Measurements from ENCODE around the gene CA10. TPM values are rescaled to one million over a fixed set of nuclear protein-coding genes. Genes with fewer than 3 reads are reported as not detected.

Gene CA10
- total RNA-seq, 2 experiments from 2014 or later, result not detected

DNA sequence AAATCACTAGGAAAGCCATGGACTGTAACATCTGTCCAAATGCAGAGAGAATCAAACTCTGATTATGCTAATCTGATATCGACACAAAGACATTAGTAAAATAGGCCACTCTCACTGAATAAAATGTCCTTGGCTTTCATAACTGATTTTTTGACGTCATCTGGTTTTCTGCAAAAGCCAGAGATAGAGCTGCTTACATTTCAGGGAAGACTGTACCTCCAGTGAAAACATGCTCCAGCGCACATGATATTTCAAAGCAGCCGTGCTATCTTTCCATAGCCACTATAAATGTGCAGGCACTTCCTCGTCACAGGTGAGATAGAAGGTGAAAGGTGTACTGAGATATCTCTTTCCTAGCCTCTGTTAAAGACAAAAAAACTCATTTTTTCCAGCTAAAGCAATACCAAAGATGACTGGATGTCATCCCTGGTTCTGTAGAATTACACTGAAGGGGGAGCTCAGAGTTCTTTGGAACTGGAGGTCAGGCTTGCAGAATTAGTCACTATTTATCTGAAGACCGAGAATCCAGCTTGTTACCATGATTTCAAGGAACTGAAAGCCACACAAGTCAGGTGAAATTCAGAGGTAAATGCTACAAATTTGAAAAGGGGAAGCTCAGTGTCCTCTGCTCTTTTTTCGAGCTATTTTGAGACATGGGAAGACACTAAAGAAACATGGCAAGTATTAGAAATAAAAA, 249.5 kb downstream of the CA10 start:
- Mint-ChIP-seq H3K9me3 (no peaks in the 10 kb centered on the region), H3K27me3 (no peaks in the 10 kb centered on the region), H3K27ac (no peak overlapping the region), H3K4me3 (no peak overlapping the region), H3K4me1 (no peaks in the 10 kb centered on the region), H3K36me3 (ENCODE audit: low read depth) (no peaks in the 10 kb centered on the region)
- no peak for DNase-seq
- POLR2A ChIA-PET, result no interaction called here
- CTCF ChIA-PET, result no interaction called here

- no peaks in the 10 kb centered on the region for H3K27me3 Mint-ChIP-seq
- no peak overlapping the region for H3K4me3 Mint-ChIP-seq
- H3K36me3 Mint-ChIP-seq (ENCODE audit: low read depth), result no peaks in the 10 kb centered on the region
- no peak for DNase-seq
- no peaks in the 10 kb centered on the region for H3K9me3 Mint-ChIP-seq
- H3K27ac Mint-ChIP-seq, result no peak overlapping the region
- ChIA-PET POLR2A (no interaction called here), CTCF (no interaction called here)
- no peaks in the 10 kb centered on the region for H3K4me1 Mint-ChIP-seq
Observed at GRCh38 chr17:51907041-51907440, 251.5 kb downstream of the CA10 start.

DNA sequence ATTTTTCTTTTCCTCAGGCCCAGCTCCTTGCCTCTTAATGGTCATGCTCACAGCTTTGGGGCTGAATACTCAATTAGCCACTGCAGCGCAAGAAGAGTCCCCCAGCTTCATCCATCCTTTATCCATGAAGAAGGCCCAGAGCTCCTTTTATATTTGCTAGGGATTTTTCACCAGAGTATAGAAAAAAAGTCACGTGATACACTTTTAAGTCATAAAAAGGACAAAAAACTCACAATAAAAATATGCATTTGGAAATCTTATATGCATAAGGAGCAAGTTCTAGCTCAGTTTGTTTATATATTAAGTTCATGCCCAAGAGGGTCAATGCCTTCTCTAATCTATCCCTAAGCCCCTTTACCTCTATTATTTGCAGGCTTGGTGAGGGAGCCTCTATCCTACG, 254.1 kb downstream of the CA10 start:
- H3K4me1 Mint-ChIP-seq, result no peaks in the 10 kb centered on the region
- DNase-seq, result no peak
- no peak overlapping the region for H3K27ac Mint-ChIP-seq
- no peak overlapping the region for H3K4me3 Mint-ChIP-seq
- no peaks in the 10 kb centered on the region for H3K9me3 Mint-ChIP-seq
- POLR2A ChIA-PET, result no interaction called here
- H3K27me3 Mint-ChIP-seq, result no peaks in the 10 kb centered on the region
- no peaks in the 10 kb centered on the region for H3K36me3 Mint-ChIP-seq (ENCODE audit: low read depth)
- CTCF ChIA-PET, result interaction anchor here (1.2 kb wide), 1 partner anchor 43 kb away, joined by 3 read pairs; no protein-coding TSS in a partner anchor

GRCh38 chr17:51901242-51901641, 257.3 kb downstream of the CA10 start:
- no peaks in the 10 kb centered on the region for H3K4me1 Mint-ChIP-seq
- H3K27ac Mint-ChIP-seq, result no peak overlapping the region
- no peaks in the 10 kb centered on the region for H3K27me3 Mint-ChIP-seq
- no peaks in the 10 kb centered on the region for H3K9me3 Mint-ChIP-seq
- H3K4me3 Mint-ChIP-seq, result no peak overlapping the region
- ChIA-PET CTCF (no interaction called here), POLR2A (no interaction called here)
- no peaks in the 10 kb centered on the region for H3K36me3 Mint-ChIP-seq (ENCODE audit: low read depth)
- DNase-seq, result no peak

DNA sequence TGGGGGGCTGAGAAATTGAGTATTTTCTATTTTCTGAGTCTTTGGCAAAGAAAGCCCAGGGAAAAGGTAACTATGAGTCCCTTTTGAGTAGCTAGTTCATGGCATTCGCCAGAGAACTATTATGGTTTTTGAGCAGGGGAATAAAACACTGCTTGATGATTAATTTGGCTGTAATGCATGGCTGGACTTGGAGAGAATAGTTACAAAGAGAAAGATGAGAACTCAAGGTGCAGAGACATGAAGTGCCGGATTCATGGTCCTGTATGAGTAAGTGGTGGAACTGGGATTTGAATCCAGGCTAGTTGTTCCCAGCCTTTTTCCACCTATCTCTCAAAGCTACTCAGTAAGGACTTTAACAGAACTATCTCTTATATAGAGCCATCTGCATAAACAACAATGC, 266.6 kb downstream of the CA10 start:
- H3K27ac Mint-ChIP-seq, result no peak overlapping the region
- H3K36me3 Mint-ChIP-seq (ENCODE audit: low read depth), result no peaks in the 10 kb centered on the region
- no peaks in the 10 kb centered on the region for H3K27me3 Mint-ChIP-seq
- ChIA-PET CTCF (no interaction called here), POLR2A (no interaction called here)
- no peaks in the 10 kb centered on the region for H3K9me3 Mint-ChIP-seq
- H3K4me1 Mint-ChIP-seq, result no peaks in the 10 kb centered on the region
- DNase-seq, result no peak
- no peak overlapping the region for H3K4me3 Mint-ChIP-seq

GRCh38 chr17:51890710-51891109, 267.8 kb downstream of the CA10 start:
- CTCF ChIA-PET, result no interaction called here
- Mint-ChIP-seq H3K27me3 (no peaks in the 10 kb centered on the region), H3K4me1 (no peaks in the 10 kb centered on the region), H3K9me3 (no peaks in the 10 kb centered on the region), H3K27ac (no peak overlapping the region), H3K4me3 (no peak overlapping the region), H3K36me3 (ENCODE audit: low read depth) (no peaks in the 10 kb centered on the region)
- POLR2A ChIA-PET, result no interaction called here
- no peak for DNase-seq

DNA sequence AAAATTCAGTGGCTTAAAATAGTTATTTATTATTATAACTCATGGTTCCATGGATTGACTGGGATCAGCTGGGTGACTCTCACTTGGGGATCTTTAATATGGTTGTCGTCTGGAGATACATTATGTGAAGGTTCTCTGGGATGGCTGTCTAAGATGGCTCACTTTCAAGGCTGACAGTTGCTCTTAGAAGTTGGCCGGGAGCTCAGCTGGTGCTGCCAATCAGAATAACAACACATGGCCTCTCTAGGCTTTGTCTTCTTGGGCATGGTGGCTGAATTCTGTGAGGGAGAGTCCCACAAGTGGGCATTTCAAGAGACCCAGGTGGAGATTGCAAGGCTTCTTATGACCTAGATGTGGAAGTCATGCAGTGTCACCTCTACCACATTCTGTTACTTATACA, 269.7 kb downstream of the CA10 start:
- POLR2A ChIA-PET, result no interaction called here
- no peak for DNase-seq
- CTCF ChIA-PET, result no interaction called here
- no peak overlapping the region for H3K27ac Mint-ChIP-seq
- no peaks in the 10 kb centered on the region for H3K36me3 Mint-ChIP-seq (ENCODE audit: low read depth)
- H3K9me3 Mint-ChIP-seq, result no peaks in the 10 kb centered on the region
- H3K4me3 Mint-ChIP-seq, result no peak overlapping the region
- peaks cover 2% of the 10 kb centered on the region for H3K27me3 Mint-ChIP-seq
- H3K4me1 Mint-ChIP-seq, result no peaks in the 10 kb centered on the region

DNA sequence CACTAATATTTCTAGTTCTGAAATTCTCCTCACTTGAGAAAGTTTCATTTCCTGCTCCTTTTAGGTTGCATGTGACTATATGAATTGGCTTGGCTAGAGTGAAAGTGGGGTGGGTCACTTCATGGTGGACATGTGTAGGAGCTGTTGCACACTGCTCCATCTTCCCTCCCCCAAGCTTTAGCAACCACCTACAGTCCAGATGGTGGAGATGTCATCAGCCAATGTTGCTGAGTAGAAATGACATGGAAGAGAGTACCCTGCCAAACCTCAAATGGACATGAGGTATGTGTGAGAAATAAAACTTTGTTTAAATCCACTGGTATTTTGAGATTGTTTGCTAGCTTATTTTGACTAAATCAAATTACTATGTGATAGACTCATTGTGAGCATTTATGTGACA, 281.5 kb downstream of the CA10 start:
- Mint-ChIP-seq H3K27me3 (no peaks in the 10 kb centered on the region), H3K4me1 (no peaks in the 10 kb centered on the region), H3K27ac (no peak overlapping the region), H3K4me3 (no peak overlapping the region), H3K36me3 (ENCODE audit: low read depth) (no peaks in the 10 kb centered on the region), H3K9me3 (no peaks in the 10 kb centered on the region)
- DNase-seq, result no peak
- CTCF ChIA-PET, result interaction anchor here (0.5 kb wide), 1 partner anchor 48 kb away, joined by 3 read pairs; no protein-coding TSS in a partner anchor
- POLR2A ChIA-PET, result no interaction called here

DNA sequence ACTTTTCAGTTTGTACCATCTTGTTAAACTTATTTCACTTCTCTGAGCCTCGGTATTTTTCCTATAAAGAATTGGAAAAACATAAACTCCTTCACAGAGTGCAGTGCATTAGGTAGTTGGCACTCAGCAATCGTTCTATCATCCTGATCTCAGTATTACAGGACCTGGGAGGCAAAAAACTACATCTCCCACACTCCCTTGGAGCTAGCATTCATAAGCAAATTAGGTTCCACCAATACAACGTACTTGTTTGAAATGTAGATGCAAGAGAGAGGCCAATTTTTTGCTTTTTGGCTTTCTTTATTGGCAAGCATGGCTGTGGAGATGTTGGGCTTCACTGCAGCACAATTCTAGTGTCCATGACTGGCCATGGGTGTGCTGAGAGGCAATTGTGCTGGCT, 285.2 kb downstream of the CA10 start:
- Mint-ChIP-seq H3K4me1 (no peaks in the 10 kb centered on the region), H3K9me3 (no peaks in the 10 kb centered on the region), H3K27ac (no peak overlapping the region), H3K4me3 (no peak overlapping the region), H3K27me3 (no peaks in the 10 kb centered on the region), H3K36me3 (ENCODE audit: low read depth) (no peaks in the 10 kb centered on the region)
- POLR2A ChIA-PET, result no interaction called here
- CTCF ChIA-PET, result no interaction called here
- no peak for DNase-seq

DNA sequence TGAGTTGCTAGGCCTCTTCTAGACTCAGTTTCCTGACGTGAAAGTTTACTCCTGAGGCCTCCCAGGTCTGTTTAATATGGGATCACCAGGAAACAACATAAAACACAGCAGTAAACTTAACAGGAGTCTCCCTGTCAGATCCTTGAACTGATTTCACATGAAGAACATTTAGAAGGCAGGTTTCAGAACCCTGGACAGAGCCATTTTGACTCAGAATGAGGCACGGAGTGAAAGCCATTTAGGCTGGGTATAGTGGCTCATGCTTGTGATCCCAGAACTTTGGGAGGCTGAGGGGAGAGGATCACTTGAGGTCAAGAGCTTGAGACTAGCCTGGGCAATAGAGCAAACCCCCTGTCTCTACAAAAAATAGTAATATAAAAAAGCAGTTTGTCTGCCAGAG, 289.1 kb downstream of the CA10 start:
- H3K4me3 Mint-ChIP-seq, result no peak overlapping the region
- H3K4me1 Mint-ChIP-seq, result no peaks in the 10 kb centered on the region
- no peaks in the 10 kb centered on the region for H3K9me3 Mint-ChIP-seq
- no peak overlapping the region for H3K27ac Mint-ChIP-seq
- no peaks in the 10 kb centered on the region for H3K36me3 Mint-ChIP-seq (ENCODE audit: low read depth)
- CTCF ChIA-PET, result no interaction called here
- POLR2A ChIA-PET, result no interaction called here
- DNase-seq, result peak; percentile 53
- no peaks in the 10 kb centered on the region for H3K27me3 Mint-ChIP-seq

DNA sequence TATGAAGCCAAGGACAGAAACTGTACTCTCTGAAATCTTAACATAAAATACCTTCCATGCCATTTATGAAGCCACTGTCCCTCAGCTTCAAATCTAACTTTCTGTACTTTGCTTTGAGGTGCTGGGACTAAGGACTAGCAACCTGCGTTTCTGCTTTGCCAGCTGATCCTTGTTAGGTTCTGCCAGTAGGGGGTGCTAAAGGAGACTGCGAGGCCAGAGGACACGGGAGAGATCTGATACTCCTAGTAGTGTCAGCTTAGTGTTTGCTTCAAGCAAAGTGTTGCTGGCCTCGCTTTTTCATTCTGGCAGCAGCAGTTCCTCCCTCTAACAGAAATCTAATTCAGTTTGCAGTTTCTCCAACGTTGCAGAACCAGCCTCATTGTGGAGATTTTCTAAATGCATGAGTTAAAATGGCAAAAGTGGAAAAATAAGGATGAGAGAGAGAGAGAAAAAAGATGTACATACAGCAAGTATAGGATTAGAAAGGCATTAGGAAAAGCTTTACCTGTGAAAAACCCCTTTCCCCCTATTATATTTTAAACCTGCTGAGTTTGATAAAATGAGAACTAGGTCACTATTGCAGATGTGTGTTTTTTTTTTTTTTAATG, 297.5 kb downstream of the CA10 start:
- ChIA-PET CTCF (no interaction called here), POLR2A (no interaction called here)
- Mint-ChIP-seq H3K36me3 (ENCODE audit: low read depth) (no peaks in the 10 kb centered on the region), H3K27ac (no peak overlapping the region), H3K4me1 (no peaks in the 10 kb centered on the region), H3K9me3 (no peaks in the 10 kb centered on the region), H3K4me3 (no peak overlapping the region), H3K27me3 (no peaks in the 10 kb centered on the region)
- peak; percentile 41 for DNase-seq

DNA sequence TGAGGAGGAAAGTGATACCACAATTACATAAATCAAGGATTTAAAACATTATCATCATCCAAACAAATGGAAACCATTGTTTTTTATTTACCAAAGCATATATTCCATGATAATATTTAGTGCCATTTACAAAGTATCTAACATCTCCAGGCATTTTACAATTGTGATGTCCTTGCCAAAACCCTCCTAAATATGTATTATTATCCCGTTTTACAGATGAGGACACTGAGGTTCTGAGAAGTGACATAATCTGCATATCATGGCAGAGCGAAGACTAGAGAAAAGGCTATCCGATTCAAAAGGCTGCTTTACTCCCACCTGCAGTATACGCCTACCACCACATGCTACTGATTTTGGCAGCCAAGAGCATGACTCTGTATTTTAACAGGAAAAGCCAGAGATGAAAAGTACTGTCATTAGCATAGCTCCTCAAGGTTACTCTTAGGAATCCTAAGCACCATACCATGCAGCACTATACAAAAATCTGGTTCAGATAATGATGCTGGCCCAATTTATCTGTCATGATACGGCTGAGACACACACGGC, 301.4 kb downstream of the CA10 start:
- CTCF ChIA-PET, result no interaction called here
- Mint-ChIP-seq H3K4me1 (no peaks in the 10 kb centered on the region), H3K4me3 (no peak overlapping the region), H3K9me3 (no peaks in the 10 kb centered on the region), H3K27me3 (no peaks in the 10 kb centered on the region), H3K27ac (no peak overlapping the region), H3K36me3 (ENCODE audit: low read depth) (no peaks in the 10 kb centered on the region)
- no peak for DNase-seq
- POLR2A ChIA-PET, result no interaction called here

- Mint-ChIP-seq H3K4me1 (no peaks in the 10 kb centered on the region), H3K27me3 (peaks cover 2% of the 10 kb centered on the region), H3K27ac (no peak overlapping the region), H3K36me3 (ENCODE audit: low read depth) (no peaks in the 10 kb centered on the region), H3K9me3 (no peaks in the 10 kb centered on the region), H3K4me3 (no peak overlapping the region)
- CTCF ChIA-PET, result no interaction called here
- DNase-seq, result no peak
- POLR2A ChIA-PET, result no interaction called here
Observed at GRCh38 chr17:51855806-51856205, 302.7 kb downstream of the CA10 start.

DNA sequence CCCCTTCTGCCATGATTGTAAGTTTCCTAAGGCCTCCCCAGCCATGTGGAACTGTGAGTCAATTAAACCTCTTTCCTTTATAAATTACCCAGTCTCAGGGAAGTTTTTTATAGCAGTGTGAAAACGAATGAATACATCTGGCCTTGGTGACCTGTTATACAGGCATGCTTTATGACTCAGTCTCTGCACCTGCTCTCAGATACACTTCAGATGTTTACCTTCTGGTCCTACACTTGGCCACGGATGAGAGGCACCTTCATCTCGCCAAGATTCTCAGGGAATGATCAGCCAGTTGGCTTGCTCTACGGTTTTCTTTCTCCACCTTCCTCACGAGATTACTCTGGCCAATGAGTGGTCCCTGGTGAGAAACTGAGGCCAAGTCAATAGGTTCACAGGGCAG, 304.7 kb downstream of the CA10 start:
- Mint-ChIP-seq H3K4me3 (no peak overlapping the region), H3K4me1 (no peaks in the 10 kb centered on the region), H3K36me3 (ENCODE audit: low read depth) (no peaks in the 10 kb centered on the region), H3K27me3 (peaks cover 2% of the 10 kb centered on the region), H3K9me3 (no peaks in the 10 kb centered on the region), H3K27ac (no peak overlapping the region)
- POLR2A ChIA-PET, result no interaction called here
- no peak for DNase-seq
- CTCF ChIA-PET, result no interaction called here

Measured in activated CD4-positive, alpha-beta T cell treated with anti-CD3 and anti-CD28 coated beads, Interleukin-2, amount 10 ng/mL, durations not matched to agents 7 days and 5 days (primary cell).